GM23338 (cell line): ENCODE results near the gene MPZ. TPM values are rescaled to one million over a fixed set of nuclear protein-coding genes. Genes with fewer than 3 reads are reported as not detected.

Experiments
- ATAC-seq: fragments of 200-7000 bp; cut with Tn5 transposase; 3 replicates; pipeline ENCODE4 v1.9.1; 2020
- DNase-seq: peaks from one replicate; pipeline ENCODE4 v3.0.0-alpha.2; 2015; ENCODE audit warnings: low spot score
- H2AFZ ChIP-seq: fragments of 200-600 bp; sonication (generic); 2 replicates; pipeline ENCODE4 v1.8.0; 2016; ENCODE audit warnings: antibody characterized with exemption, mild to moderate bottlenecking, moderate library complexity
- H3F3A ChIP-seq: fragments of 200-600 bp; sonication (generic); replicated peaks from 2 replicates; pipeline ENCODE4 v1.8.0; 2017; ENCODE audit warnings: antibody characterized with exemption, mixed run types, low read depth
- H3K27ac ChIP-seq: fragments of 200-600 bp; sonication (generic); 2 replicates; pipeline ENCODE4 v1.6.1; 2016; ENCODE audit warnings: low read depth
- H3K27me3 ChIP-seq: fragments of 200-600 bp; sonication (generic); 2 replicates; pipeline ENCODE4 v1.8.0; 2016; ENCODE audit warnings: mild to moderate bottlenecking, mixed run types, moderate library complexity; ENCODE audit not compliant: insufficient read depth
- H3K36me3 ChIP-seq: fragments of 200-600 bp; sonication (generic); 2 replicates; pipeline ENCODE4 v1.8.0; 2016; ENCODE audit warnings: mild to moderate bottlenecking; ENCODE audit not compliant: insufficient read depth
- H3K4me1 ChIP-seq: fragments of 200-600 bp; sonication (generic); 2 replicates; pipeline ENCODE4 v1.8.0; 2016; ENCODE audit warnings: mild to moderate bottlenecking, moderate library complexity; ENCODE audit not compliant: insufficient read depth
- H3K4me2 ChIP-seq: fragments of 200-600 bp; sonication (generic); 2 replicates; pipeline ENCODE4 v1.7.1; 2017; ENCODE audit warnings: mixed run types
- H3K4me3 ChIP-seq: fragments of 200-600 bp; sonication (generic); 2 replicates; pipeline ENCODE4 v1.6.1; 2016; ENCODE audit warnings: mixed run types
- H3K79me2 ChIP-seq: fragments of 200-600 bp; sonication (generic); replicated peaks from 2 replicates; pipeline ENCODE4 v1.8.0; 2017; ENCODE audit warnings: mild to moderate bottlenecking; ENCODE audit not compliant: insufficient read depth
- H3K9me2 ChIP-seq: fragments of 200-600 bp; sonication (generic); 2 replicates; pipeline ENCODE4 v1.8.0; 2017; ENCODE audit not compliant: insufficient read depth
- H4K20me1 ChIP-seq: fragments of 200-600 bp; sonication (generic); replicated peaks from 2 replicates; pipeline ENCODE4 v1.8.0; 2017; ENCODE audit warnings: mild to moderate bottlenecking; ENCODE audit not compliant: insufficient read depth
- H3K27ac Mint-ChIP-seq: 2 replicates; pipeline ENCODE4 v1.8.0; 2020; ENCODE audit warnings: inconsistent platforms, mild to moderate bottlenecking, moderate library complexity, mixed read lengths
- H3K27me3 Mint-ChIP-seq: 3 replicates; pipeline ENCODE4 v1.8.0; 2022; ENCODE audit warnings: low read depth, mild to moderate bottlenecking, moderate library complexity, mixed read lengths, inconsistent platforms; ENCODE audit not compliant: insufficient read depth, poor library complexity
- H3K36me3 Mint-ChIP-seq: 3 replicates; pipeline ENCODE4 v1.8.0; 2021; ENCODE audit warnings: low read depth, mild to moderate bottlenecking, inconsistent platforms, moderate library complexity, mixed read lengths
- H3K4me1 Mint-ChIP-seq: 3 replicates; pipeline ENCODE4 v1.8.0; 2020; ENCODE audit warnings: mild to moderate bottlenecking, inconsistent platforms, mixed read lengths
- H3K4me3 Mint-ChIP-seq: 3 replicates; pipeline ENCODE4 v1.8.0; 2021; ENCODE audit warnings: moderate library complexity, mild to moderate bottlenecking, inconsistent platforms, mixed read lengths
- H3K9me3 Mint-ChIP-seq: 3 replicates; pipeline ENCODE4 v1.8.0; 2020; ENCODE audit warnings: moderate library complexity, mild to moderate bottlenecking, inconsistent platforms, mixed read lengths
- ETS1 ChIP-seq: IDR thresholded peaks from 2 replicates; pipeline ENCODE4 v1.6.1; 2016; ENCODE audit warnings: antibody characterized with exemption
- JUNB ChIP-seq: IDR thresholded peaks from one replicate; pipeline ENCODE4 v1.6.1; 2016; ENCODE audit warnings: antibody characterized with exemption; ENCODE audit not compliant: unreplicated experiment
- POLR2AphosphoS5 ChIP-seq: IDR thresholded peaks from 2 replicates; pipeline ENCODE4 v1.6.1; 2016; ENCODE audit warnings: antibody characterized with exemption, low read depth
- REST ChIP-seq: IDR thresholded peaks from one replicate; pipeline ENCODE4 v1.6.1; 2018; ENCODE audit warnings: antibody characterized with exemption; ENCODE audit not compliant: unreplicated experiment
- ZNF331 ChIP-seq: fragments of 250-450 bp; sonication (Bioruptor Pico); IDR thresholded peaks from 2 replicates; pipeline ENCODE4 v1.5.0; 2020; ENCODE audit warnings: low read depth, mild to moderate bottlenecking, moderate library complexity
- ZNF462 ChIP-seq: fragments of 250-450 bp; sonication (Bioruptor Pico); IDR thresholded peaks from 2 replicates; pipeline ENCODE4 v1.5.0; 2020; ENCODE audit warnings: mild to moderate bottlenecking, moderate library complexity
- polyA plus RNA-seq: library from polyadenylated mRNA; unstranded; fragments of >200 nt; fragmentation: Nextera tagmentation; extraction: Ambion mirVana; gene quantifications from 2 replicates; pipeline ENCODE4 v1.2.1, GENCODE V29; 2016
- total RNA-seq: library from RNA; depleted of rRNA; stranded (reverse); fragments of >200 nt; shearing (Covaris generic); gene quantifications from 2 replicates; pipeline ENCODE4 v1.2.3, GENCODE V29; 2014

Gene MPZ
- total and polyA plus RNA-seq, 2 experiments from 2014 or later = 1.9 to 4.0 TPM

- no peak for TF ChIP-seq REST
- TF ChIP-seq ZNF331 = no peak
- no peak for TF ChIP-seq ZNF462 (CRISPR knock-in tag)
These were observed 11.7 kb downstream of the MPZ start (continued) for GRCh38 chr1:161298116-161298515.

- Histone ChIP-seq H3K27me3 (no peaks in the 10 kb centered on the region), H2AFZ (no peak overlapping the region), H3K36me3 (no peaks in the 10 kb centered on the region), H3K4me1 (peaks cover 20% of the 10 kb centered on the region), H3K27ac (no peak overlapping the region), H3K79me2 (no peaks in the 10 kb centered on the region), H4K20me1 (no peaks in the 10 kb centered on the region), H3F3A (no peaks in the 10 kb centered on the region; the same call in 1 of the 2 replicates), H3K4me2 (no peak overlapping the region), H3K9me2 (no peaks in the 10 kb centered on the region), H3K4me3 (no peak overlapping the region)
- H3K36me3 Mint-ChIP-seq = no peaks in the 10 kb centered on the region
- H3K4me1 Mint-ChIP-seq = peaks cover 10% of the 10 kb centered on the region
- peaks cover 2% of the 10 kb centered on the region for H3K27me3 Mint-ChIP-seq
- no peak for DNase-seq
- no peaks in the 10 kb centered on the region for H3K9me3 Mint-ChIP-seq
- no peak overlapping the region for H3K4me3 Mint-ChIP-seq
- no peak overlapping the region for H3K27ac Mint-ChIP-seq
- no peak for ATAC-seq
- TF ChIP-seq JUNB (no peak), POLR2AphosphoS5 (no peak), ZNF331 (no peak), ETS1 (no peak)
These were observed 12.4 kb downstream of the MPZ start for GRCh38 chr1:161297415-161297814.
